HCT116 (cell line): ENCODE measurements around the gene C20orf204. TPM values are rescaled to one million over a fixed set of nuclear protein-coding genes. Genes with fewer than 3 reads are reported as not detected.

Experiments used
- ATAC-seq: fragments of 200-7000 bp; cut with Tn5 transposase; 2 replicates; pipeline ENCODE4 v1.9.1; 2020; ENCODE audit warnings: mild to moderate bottlenecking, moderate library complexity
- BruUV-seq: library from RNA; stranded (reverse); fragments of 400-500 nt; replicated peaks from 2 replicates; lab custom pipeline; 2021; lab: Mats Ljungman, UMichigan
- CTCF ChIA-PET: fragments of 300-600 bp; sonication (Branson Sonifier 250); formaldehyde crosslinking; loops from one replicate; lab custom pipeline; 2021; ENCODE audit warnings: antibody characterized with exemption; lab: Charles Lee
- POLR2A ChIA-PET: fragments of 300-600, 350-600 bp; sonication (Branson Sonifier 250); formaldehyde crosslinking; loops from one replicate; lab custom pipeline; 2021; ENCODE audit warnings: antibody characterized with exemption; lab: Charles Lee
- RAD21 ChIA-PET, 2 experiments: fragments of 300-600 bp; sonication (Branson Sonifier 250); formaldehyde crosslinking; loops; one replicate each; lab custom pipeline; 2023; ENCODE audit warnings: low total read pairs in 2 of 2; ENCODE audit not compliant: uncharacterized antibody in 2 of 2, unreplicated experiment in 2 of 2, low non-redundant PET in 1 of 2; lab: Charles Lee
- DNase-seq: peaks from one replicate; pipeline ENCODE4 v3.0.0-alpha.2; 2010; ENCODE audit warnings: low read depth, low spot score
- H2AFZ ChIP-seq: fragments of 200-600 bp; shearing (Covaris generic), sonication (generic); 2 replicates; pipeline ENCODE4 v1.6.1; 2017; ENCODE audit warnings: low read depth, mixed run types, mixed read lengths, antibody characterized with exemption, low read length; ENCODE audit not compliant: poor library complexity, severe bottlenecking
- H3K27ac ChIP-seq: 2 replicates; pipeline ENCODE4 v1.5.1; 2012; ENCODE audit warnings: low read depth, low read length
- H3K27me3 ChIP-seq: fragments of 200-600 bp; sonication (generic); 2 replicates; pipeline ENCODE4 v1.6.1; 2016; ENCODE audit warnings: mixed run types, low read length, mixed read lengths; ENCODE audit not compliant: insufficient read depth
- H3K36me3 ChIP-seq, 2 experiments: fragments of 200-500 bp in 1 of 2; fragments of 200-600 bp in 1 of 2; sonication (Bioruptor generic) in 1 of 2; sonication (generic) in 1 of 2; 2 replicates each; pipeline versions ENCODE4 v1.5.1 to v1.6.1; 2014 to 2016; ENCODE audit warnings: low read length in 2 of 2, inconsistent platforms in 1 of 2, mixed read lengths in 1 of 2, mixed run types in 1 of 2; ENCODE audit not compliant: insufficient read depth in 2 of 2, control insufficient read depth in 1 of 2
- H3K4me1 ChIP-seq, 2 experiments: fragments of 200-600 bp in 1 of 2; sonication (generic) in 1 of 2; 2 replicates each; pipeline versions ENCODE4 v1.5.1 to v1.6.1; 2012 to 2017; ENCODE audit warnings: low read length in 2 of 2, inconsistent platforms in 1 of 2, mild to moderate bottlenecking in 1 of 2, mixed read lengths in 1 of 2, mixed run types in 1 of 2, moderate library complexity in 1 of 2; ENCODE audit not compliant: insufficient read depth in 2 of 2, control insufficient read depth in 1 of 2
- H3K4me2 ChIP-seq: fragments of 200-600 bp; sonication (generic); 2 replicates; pipeline ENCODE4 v1.6.1; 2017; ENCODE audit warnings: mixed run types, low read length, mixed read lengths
- H3K4me3 ChIP-seq, 2 experiments: fragments of 200-600 bp in 1 of 2; sonication (generic) in 1 of 2; replicated peaks in 1 of 2; 2 replicates each; pipeline ENCODE4 v1.5.1; 2011 to 2016; ENCODE audit warnings: low read length in 2 of 2, control low read depth in 1 of 2, low read depth in 1 of 2, mild to moderate bottlenecking in 1 of 2, mixed read lengths in 1 of 2, mixed run types in 1 of 2
- H3K79me2 ChIP-seq: fragments of 200-600 bp; sonication (generic); 2 replicates; pipeline ENCODE4 v1.6.1; 2017; ENCODE audit warnings: mild to moderate bottlenecking, mixed run types, low read length, moderate library complexity, mixed read lengths; ENCODE audit not compliant: insufficient read depth
- H3K9ac ChIP-seq: fragments of 200-600 bp; sonication (generic); 2 replicates; pipeline ENCODE4 v1.6.1; 2016; ENCODE audit warnings: low read length, mixed read lengths
- H3K9me2 ChIP-seq: fragments of 200-600 bp; sonication (generic), shearing (Covaris generic); 2 replicates; pipeline ENCODE4 v1.6.1; 2017; ENCODE audit warnings: mixed run types, mild to moderate bottlenecking, moderate library complexity; ENCODE audit not compliant: insufficient read depth
- H3K9me3 ChIP-seq, 2 experiments: fragments of 200-500 bp in 1 of 2; fragments of 200-600 bp in 1 of 2; sonication (Bioruptor generic) in 1 of 2; sonication (generic) in 1 of 2; 2 replicates each; pipeline ENCODE4 v1.6.1; 2014 to 2017; ENCODE audit warnings: low read length in 2 of 2, mixed read lengths in 2 of 2, inconsistent platforms in 1 of 2, low read depth in 1 of 2, mild to moderate bottlenecking in 1 of 2, mixed run types in 1 of 2, moderate library complexity in 1 of 2; ENCODE audit not compliant: control insufficient read depth in 1 of 2, insufficient read depth in 1 of 2
- H4K20me1 ChIP-seq: fragments of 200-600 bp; sonication (generic), shearing (Covaris generic); 2 replicates; pipeline ENCODE4 v1.6.1; 2017; ENCODE audit warnings: mixed run types, mild to moderate bottlenecking, moderate library complexity; ENCODE audit not compliant: insufficient read depth
- ATF3 ChIP-seq: IDR thresholded peaks from 2 replicates; pipeline ENCODE4 v1.6.1; 2012
- CEBPB ChIP-seq: IDR thresholded peaks from 2 replicates; pipeline ENCODE4 v1.6.1; 2012; ENCODE audit warnings: low read depth
- CTCF ChIP-seq, 3 experiments: fragments of 200-600 bp in 1 of 3; sonication (generic) in 1 of 3; IDR thresholded peaks in 2 of 3; conservative IDR thresholded peaks in 1 of 3; 2 replicates each; pipeline ENCODE4 v1.5.1; 2012 to 2017; ENCODE audit warnings: low read depth in 2 of 3, low read length in 2 of 3, antibody characterized with exemption in 1 of 3, borderline replicate concordance in 1 of 3, control low read depth in 1 of 3, mild to moderate bottlenecking in 1 of 3, mixed read lengths in 1 of 3, mixed run types in 1 of 3, moderate library complexity in 1 of 3; ENCODE audit not compliant: insufficient read depth in 1 of 3
- EGR1 ChIP-seq: IDR thresholded peaks from 2 replicates; pipeline ENCODE4 v1.6.1; 2012; ENCODE audit warnings: low read depth
- ELF1 ChIP-seq: IDR thresholded peaks from 2 replicates; pipeline ENCODE4 v1.6.1; 2012; ENCODE audit warnings: low read depth, borderline replicate concordance
- FOSL1 ChIP-seq: IDR thresholded peaks from 2 replicates; pipeline ENCODE4 v1.6.1; 2012; ENCODE audit warnings: low read depth
- MAX ChIP-seq: IDR thresholded peaks from 2 replicates; pipeline ENCODE4 v1.6.1; 2012
- POLR2A ChIP-seq: IDR thresholded peaks from 2 replicates; pipeline ENCODE4 v1.7.0; 2011; ENCODE audit warnings: borderline replicate concordance; ENCODE audit not compliant: insufficient read depth, insufficient read length; ENCODE audit errors: extremely low read depth
- RAD21 ChIP-seq: IDR thresholded peaks from 2 replicates; pipeline ENCODE4 v1.6.1; 2012; ENCODE audit warnings: low read depth, mild to moderate bottlenecking
- SIN3A ChIP-seq: IDR thresholded peaks from 2 replicates; pipeline ENCODE4 v1.6.1; 2012; ENCODE audit warnings: low read depth
- SP1 ChIP-seq: IDR thresholded peaks from 2 replicates; pipeline ENCODE4 v1.6.1; 2012; ENCODE audit warnings: low read depth
- TCF7L2 ChIP-seq: IDR thresholded peaks from 2 replicates; pipeline ENCODE4 v1.7.0; 2011; ENCODE audit warnings: borderline replicate concordance, inconsistent platforms; ENCODE audit not compliant: insufficient read depth, insufficient read length; ENCODE audit errors: extremely low read depth
- ZNF274 ChIP-seq: fragments of 200-500 bp; sonication (Bioruptor generic); IDR thresholded peaks from 2 replicates; pipeline ENCODE4 v1.6.1; 2014; ENCODE audit warnings: mild to moderate bottlenecking, low read depth, low read length, inconsistent platforms
- intact Hi-C: fragments of 100-400 bp; cut with micrococcal nuclease; formaldehyde crosslinking; loops from 2 replicates; pipeline ENCODE4 v1.10.0; 2022
- total RNA-seq: library from RNA; stranded (reverse); gene quantifications from one replicate; pipeline ENCODE4 v1.2.1, GENCODE V29; 2021; ENCODE audit not compliant: unreplicated experiment

The C20orf204 gene
- total RNA-seq, 1 experiment from 2014 or later = 2.5 TPM

- no peak overlapping the region for H3K4me3 ChIP-seq
- no peaks in the 10 kb centered on the region for H3K9me2 ChIP-seq
- H2AFZ ChIP-seq = no peak overlapping the region
- intact Hi-C loops = loop anchor here (2.0 to 10.0 kb wide), 2 partner anchors 76 to 352 kb away; partner anchors contain the start of genes ARFRP1, PRPF6 and ZGPAT
- ChIA-PET CTCF (no interaction called here), RAD21 (no interaction called here), POLR2A (no interaction called here)
- no peaks in the 10 kb centered on the region for H3K9me3 ChIP-seq
- H3K36me3 ChIP-seq = no peaks in the 10 kb centered on the region
- no peak for ATAC-seq
- no peak for DNase-seq
- peaks cover 9 to 32% of the 10 kb centered on the region in 2 experiments; a peak in 3 of 4 replicates for H3K4me1 ChIP-seq
- no peak for TF ChIP-seq POLR2A
- TF ChIP-seq CTCF (IDR thresholded peaks at IDR 0.05 in 2 of 3, conservative IDR thresholded peaks at IDR 0.05 in 1 of 3; ENCODE audit: borderline replicate concordance in 1 of 3, insufficient read depth in 1 of 3, low read depth in 2 of 3, low read length in 2 of 3) = no peak
- no peak for TF ChIP-seq TCF7L2
- no peak for TF ChIP-seq ELF1
- TF ChIP-seq ATF3 = no peak
- TF ChIP-seq MAX = no peak
- no peak for TF ChIP-seq EGR1
- no peak for TF ChIP-seq FOSL1
- no peak for TF ChIP-seq ZNF274
- no peak for TF ChIP-seq SP1
- TF ChIP-seq RAD21 = no peak
- TF ChIP-seq CEBPB = no peak
- TF ChIP-seq SIN3A = no peak
- H3K27ac ChIP-seq = no peak overlapping the region; the same call in 1 of the 2 replicates
- no peak overlapping the region for H3K9ac ChIP-seq
- no TSS peak for BruUV-seq
- no peaks in the 10 kb centered on the region for H3K27me3 ChIP-seq
- H3K79me2 ChIP-seq = no peaks in the 10 kb centered on the region
- H4K20me1 ChIP-seq = no peaks in the 10 kb centered on the region
- H3K4me2 ChIP-seq = no peak overlapping the region
Observed at GRCh38 chr20:64056639-64056888, 20.6 kb downstream of the C20orf204 start.
